ENCODE results near the gene LIN28B.
"Not testable (repeated sequence)": the region's sequence is repeated elsewhere in the genome, so short reads cannot be mapped to it uniquely, and the experiment has no call there.

LIN28B gene

DNA sequence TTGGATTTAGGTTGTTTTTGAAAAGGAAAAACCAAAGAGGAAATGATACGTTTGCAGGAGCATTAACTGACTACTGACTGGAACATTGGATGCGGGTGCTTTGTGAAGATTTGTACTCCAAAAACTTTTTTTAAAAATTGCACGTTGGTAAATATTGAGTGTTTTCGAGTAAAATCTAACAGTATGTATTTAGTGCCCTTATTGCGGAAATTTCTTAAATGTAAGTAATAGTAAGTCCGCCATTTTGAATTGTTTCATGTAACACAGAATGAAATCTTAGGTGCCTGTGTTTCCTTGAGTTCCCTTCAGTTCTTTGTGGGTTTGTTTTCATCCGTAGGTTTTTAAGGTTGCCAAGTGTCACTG is 15.2 kb upstream of the LIN28B start:
- Histone ChIP-seq H3K4me1 (ENCODE audit: control insufficient read depth, insufficient read depth, low read length) (peaks cover 6% of the 10 kb centered on the region), H3K9me3 (replicated peaks; ENCODE audit: low read length) (peaks cover 6% of the 10 kb centered on the region), H3K27me3 (ENCODE audit: control insufficient read depth, insufficient read depth, low read length) (peaks cover 66% of the 10 kb centered on the region), H3K4me3 (ENCODE audit: low read length) (peak overlapping the region; percentile 69), H3K36me3 (ENCODE audit: insufficient read depth, low read length) (no peaks in the 10 kb centered on the region), H3K9ac (ENCODE audit: low read depth, low read length) (no peak overlapping the region), H3K4me2 (ENCODE audit: low read length) (peak overlapping the region; percentile 88)

DNA sequence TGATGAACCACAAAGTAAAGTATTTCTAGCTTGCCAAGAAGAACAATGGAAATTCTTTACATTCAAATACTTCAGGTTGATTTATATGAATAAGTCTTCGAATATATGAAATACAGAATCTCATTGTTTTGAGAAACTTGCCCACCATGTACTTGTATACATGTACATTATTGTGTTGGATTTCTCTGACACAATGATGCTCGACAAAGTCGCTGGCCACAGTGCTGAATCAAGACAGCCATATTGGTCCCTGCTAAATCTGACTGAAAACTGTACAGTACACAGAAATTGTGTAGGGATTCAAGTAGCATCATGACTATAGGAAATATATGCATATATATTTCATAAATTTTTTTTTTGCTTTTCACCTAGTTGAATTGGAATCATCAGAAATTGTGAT is 13.1 kb upstream of the LIN28B start:
- Histone ChIP-seq H3K4me1 (ENCODE audit: control insufficient read depth, insufficient read depth, low read length) (peaks cover 6% of the 10 kb centered on the region), H3K4me3 (ENCODE audit: low read length) (no peak overlapping the region), H3K4me2 (ENCODE audit: low read length) (no peak overlapping the region), H3K36me3 (ENCODE audit: insufficient read depth, low read length) (no peaks in the 10 kb centered on the region), H3K9ac (ENCODE audit: low read depth, low read length) (no peak overlapping the region), H3K27me3 (ENCODE audit: control insufficient read depth, insufficient read depth, low read length) (peaks cover 65% of the 10 kb centered on the region), H3K9me3 (replicated peaks; ENCODE audit: low read length) (peaks cover 6% of the 10 kb centered on the region)

DNA sequence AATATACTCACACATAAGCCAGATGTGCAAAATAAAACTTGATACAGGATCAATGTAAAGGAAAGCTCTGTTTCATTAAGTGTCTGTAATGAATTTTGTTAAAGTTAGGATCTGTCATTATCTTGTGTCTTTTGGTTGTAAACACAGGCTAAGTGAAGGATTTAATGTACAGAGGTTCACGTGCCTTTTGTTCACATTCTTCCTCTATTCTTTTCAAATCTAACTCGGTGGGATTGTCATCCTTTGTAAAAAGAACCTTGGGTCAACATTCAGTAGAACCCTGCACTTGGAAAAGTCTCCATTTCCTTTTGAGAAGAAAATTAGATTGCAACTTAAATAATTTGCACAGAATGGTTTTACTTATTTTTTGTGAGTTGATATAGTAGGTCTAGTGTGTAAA is 7.7 kb upstream of the LIN28B start:
- Histone ChIP-seq H3K9me3 (replicated peaks; ENCODE audit: low read length) (peaks cover 3% of the 10 kb centered on the region), H3K4me1 (ENCODE audit: control insufficient read depth, insufficient read depth, low read length) (no peaks in the 10 kb centered on the region), H3K36me3 (ENCODE audit: insufficient read depth, low read length) (no peaks in the 10 kb centered on the region), H3K9ac (ENCODE audit: low read depth, low read length) (no peak overlapping the region), H3K4me2 (ENCODE audit: low read length) (no peak overlapping the region), H3K4me3 (ENCODE audit: low read length) (no peak overlapping the region), H3K27me3 (ENCODE audit: control insufficient read depth, insufficient read depth, low read length) (peaks cover 70% of the 10 kb centered on the region)

DNA sequence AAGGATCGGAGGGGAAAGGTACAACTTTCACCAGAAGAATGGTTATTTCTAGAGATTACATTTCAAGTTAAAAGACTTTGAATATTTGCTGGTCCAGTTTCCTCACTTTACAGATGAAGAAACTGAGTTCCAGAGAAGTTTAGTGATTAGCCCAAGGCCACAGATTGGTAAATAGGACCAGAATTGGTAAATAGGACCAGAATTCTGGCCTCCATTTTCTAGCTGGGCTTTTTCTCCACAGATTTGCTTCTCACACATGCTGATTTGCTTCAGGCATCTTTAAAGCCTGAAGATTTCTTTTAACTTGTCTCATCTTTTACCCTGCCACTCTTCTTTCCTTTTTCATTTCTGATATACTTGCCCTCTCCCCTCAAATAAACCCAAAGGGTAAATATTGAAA is 5.2 kb upstream of the LIN28B start:
- H3K9me3 ChIP-seq (replicated peaks; ENCODE audit: low read length), result peaks cover 3% of the 10 kb centered on the region
- no peaks in the 10 kb centered on the region for H3K36me3 ChIP-seq (ENCODE audit: insufficient read depth, low read length)
- H3K9ac ChIP-seq (ENCODE audit: low read depth, low read length), result no peak overlapping the region
- peaks cover 81% of the 10 kb centered on the region for H3K27me3 ChIP-seq (ENCODE audit: control insufficient read depth, insufficient read depth, low read length)
- H3K4me2 ChIP-seq (ENCODE audit: low read length), result no peak overlapping the region
- no peaks in the 10 kb centered on the region for H3K4me1 ChIP-seq (ENCODE audit: control insufficient read depth, insufficient read depth, low read length)
- H3K4me3 ChIP-seq (ENCODE audit: low read length), result no peak overlapping the region

DNA sequence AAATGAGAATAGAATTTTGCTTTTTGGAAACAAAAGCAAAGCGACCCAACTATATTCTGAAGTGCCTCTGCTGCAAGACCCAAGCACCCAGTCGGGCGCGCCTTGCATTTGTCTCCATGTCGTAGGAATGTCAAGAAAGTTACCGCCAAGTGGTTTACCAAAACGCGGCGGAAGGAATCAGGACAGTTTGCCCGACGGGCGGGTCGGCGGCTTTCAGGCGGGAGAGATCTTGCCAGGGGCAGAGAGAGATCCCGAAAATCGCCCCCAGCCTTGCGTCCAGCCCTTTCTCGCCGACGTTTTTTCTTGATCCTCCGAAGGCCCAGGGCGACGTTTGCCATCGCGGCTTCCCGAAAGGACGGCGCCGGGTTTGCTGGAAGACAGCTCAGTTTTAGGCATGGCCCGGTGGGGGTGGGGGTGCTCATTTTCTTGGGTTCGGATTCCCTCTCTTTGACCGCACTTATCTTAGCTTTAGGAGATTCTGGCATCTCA is 4.0 kb upstream of the LIN28B start:
- Histone ChIP-seq H3K27me3 (ENCODE audit: control insufficient read depth, insufficient read depth, low read length) (peaks cover 90% of the 10 kb centered on the region), H3K36me3 (ENCODE audit: insufficient read depth, low read length) (no peaks in the 10 kb centered on the region), H3K9ac (ENCODE audit: low read depth, low read length) (no peak overlapping the region), H3K9me3 (replicated peaks; ENCODE audit: low read length) (peaks cover 3% of the 10 kb centered on the region), H3K4me3 (ENCODE audit: low read length) (no peak overlapping the region), H3K4me2 (ENCODE audit: low read length) (no peak overlapping the region), H3K4me1 (ENCODE audit: control insufficient read depth, insufficient read depth, low read length) (no peaks in the 10 kb centered on the region)

DNA sequence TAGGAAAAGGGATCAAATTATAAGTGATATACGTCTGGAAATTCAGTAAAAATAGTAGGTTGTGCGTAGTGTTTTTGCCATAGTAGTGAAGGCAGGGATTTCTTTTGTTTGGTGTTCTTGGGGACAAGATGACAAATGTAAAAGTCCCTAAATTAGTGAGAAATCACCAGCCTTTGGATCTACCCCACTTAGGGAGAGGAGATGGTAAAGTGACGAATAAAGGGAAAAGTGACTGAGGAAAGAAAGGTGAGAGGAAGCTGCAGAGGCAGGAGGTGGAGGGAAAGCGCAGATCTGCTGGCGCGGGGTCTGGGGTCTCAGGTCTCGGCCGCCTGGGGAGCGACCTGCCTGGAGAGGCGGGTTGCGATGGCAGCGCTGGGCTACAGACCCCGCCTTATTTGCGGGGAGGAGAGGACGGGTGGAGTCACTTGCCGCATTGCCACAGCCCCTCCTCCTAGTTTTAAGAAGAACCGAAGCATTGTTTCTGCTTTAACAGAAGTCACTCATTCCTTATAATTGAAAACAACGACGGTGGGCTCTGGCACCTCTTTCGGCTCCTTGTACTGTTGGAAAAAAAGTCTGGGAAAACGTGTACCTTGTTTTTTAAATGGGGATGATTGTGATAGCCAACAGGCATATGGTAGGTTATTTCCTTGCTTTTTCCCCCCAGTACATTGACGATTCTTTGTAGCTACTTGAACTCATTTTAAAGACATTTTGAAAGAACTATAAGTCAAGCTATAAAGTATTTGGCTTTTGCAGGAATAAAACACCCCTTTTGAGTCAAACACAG is 3.3 kb upstream of the LIN28B start:
- H3K9ac ChIP-seq (ENCODE audit: low read depth, low read length); H3K4me1 ChIP-seq (ENCODE audit: control insufficient read depth, insufficient read depth, low read length); H3K4me2 ChIP-seq (ENCODE audit: low read length); H3K4me3 ChIP-seq (ENCODE audit: low read length); H3K36me3 ChIP-seq (ENCODE audit: insufficient read depth, low read length); H3K9me3 ChIP-seq (replicated peaks; ENCODE audit: low read length): not testable (repeated sequence)
- H3K27me3 ChIP-seq (ENCODE audit: control insufficient read depth, insufficient read depth, low read length), result peaks cover 94% of the 10 kb centered on the region

DNA sequence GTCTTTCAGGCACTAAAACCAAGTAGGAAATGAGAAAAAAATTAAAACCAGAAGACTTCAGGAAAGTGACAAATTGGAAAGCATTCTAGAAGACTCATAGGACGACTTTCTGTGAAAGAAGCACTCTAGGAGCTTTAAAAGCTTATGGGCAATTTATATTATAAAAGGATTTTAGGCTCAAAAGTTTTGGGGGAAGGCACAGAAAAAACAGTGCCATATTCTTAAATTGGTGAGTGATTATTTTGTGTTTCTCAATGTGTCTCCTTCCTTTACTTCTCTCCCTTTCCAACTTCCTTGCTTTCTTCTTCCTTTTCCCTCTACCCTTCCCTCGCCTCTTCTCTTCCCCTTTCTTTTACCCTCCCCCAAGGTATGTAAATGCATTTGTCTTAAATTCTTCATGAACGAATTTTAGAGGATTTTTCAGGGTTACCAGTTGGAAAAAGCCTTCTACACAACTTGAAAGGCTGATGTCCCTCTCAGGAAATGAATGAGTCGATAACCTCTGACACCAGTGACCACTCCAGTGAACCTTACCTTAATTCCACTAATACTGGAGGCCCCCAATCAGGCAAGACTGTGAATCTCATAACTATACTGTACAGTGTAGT is 2.6 kb upstream of the LIN28B start:
- H3K9ac ChIP-seq (ENCODE audit: low read depth, low read length), result no peak overlapping the region
- H3K9me3 ChIP-seq (replicated peaks; ENCODE audit: low read length), result peaks cover 3% of the 10 kb centered on the region
- no peaks in the 10 kb centered on the region for H3K4me1 ChIP-seq (ENCODE audit: control insufficient read depth, insufficient read depth, low read length)
- H3K4me3 ChIP-seq (ENCODE audit: low read length), result no peak overlapping the region
- H3K27me3 ChIP-seq (ENCODE audit: control insufficient read depth, insufficient read depth, low read length), result peaks cover 94% of the 10 kb centered on the region
- no peaks in the 10 kb centered on the region for H3K36me3 ChIP-seq (ENCODE audit: insufficient read depth, low read length)
- H3K4me2 ChIP-seq (ENCODE audit: low read length), result no peak overlapping the region

DNA sequence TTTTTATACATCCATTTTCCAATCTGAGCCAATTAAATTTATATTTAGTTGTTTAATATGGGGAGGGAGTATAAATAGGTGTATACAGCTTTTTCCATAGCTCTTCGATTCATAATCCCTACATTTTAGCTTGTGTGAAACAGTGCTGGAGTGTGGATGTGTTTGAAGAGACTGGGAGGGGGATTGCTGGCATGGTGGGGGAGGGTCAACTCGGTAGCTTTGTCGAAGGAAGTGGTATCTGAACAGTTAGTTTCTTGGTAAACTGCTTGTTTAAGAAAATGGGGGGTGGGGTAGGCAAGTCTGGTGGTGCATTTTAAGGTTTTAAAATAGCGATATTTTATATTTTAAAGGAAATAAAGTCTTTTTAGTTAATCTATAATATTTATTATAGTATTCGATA is 1.4 kb upstream of the LIN28B start:
- peaks cover 98% of the 10 kb centered on the region for H3K27me3 ChIP-seq (ENCODE audit: control insufficient read depth, insufficient read depth, low read length)

DNA sequence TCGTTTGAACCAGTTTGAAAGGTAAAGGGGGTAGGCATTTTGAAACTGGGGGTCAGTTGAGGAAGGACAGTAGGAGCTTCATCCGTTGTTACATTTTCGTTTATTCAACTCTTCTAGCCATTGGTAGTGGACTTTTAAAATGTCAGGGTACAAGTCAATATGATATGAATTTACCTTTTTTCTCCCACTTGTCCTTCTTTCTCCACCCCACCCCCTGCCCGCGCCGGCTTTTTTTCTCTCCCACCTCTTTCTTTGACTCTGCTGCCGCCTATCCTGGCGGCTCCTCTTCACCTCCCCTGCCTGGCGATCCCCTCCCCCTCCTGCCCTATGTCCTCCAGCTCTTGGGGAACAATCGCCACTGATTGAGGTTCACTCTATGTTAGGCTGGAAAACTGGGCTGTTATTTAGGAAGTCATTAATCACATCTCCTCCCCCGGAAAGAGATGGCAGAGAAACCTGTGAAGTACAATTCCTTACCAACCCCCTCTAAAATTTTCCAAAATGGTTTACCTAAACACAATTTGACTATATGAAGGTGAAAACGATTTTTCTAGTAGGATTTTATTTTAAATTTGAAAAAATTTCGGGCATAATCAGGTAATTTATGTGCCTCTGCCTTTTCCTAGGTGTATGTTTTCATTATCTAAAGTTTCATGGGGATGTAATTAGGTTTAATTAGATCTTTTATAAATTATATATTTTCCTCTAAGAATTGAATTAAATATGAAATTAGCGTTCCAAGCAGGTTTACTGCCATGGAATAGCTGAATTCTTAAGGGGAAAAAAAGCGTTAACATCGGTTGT is 778 bp upstream of the LIN28B start:
- Histone ChIP-seq H3K4me3 (ENCODE audit: low read length) (no peak overlapping the region), H3K4me1 (ENCODE audit: control insufficient read depth, insufficient read depth, low read length) (no peaks in the 10 kb centered on the region), H3K9me3 (replicated peaks; ENCODE audit: low read length) (peaks cover 3% of the 10 kb centered on the region), H3K27me3 (ENCODE audit: control insufficient read depth, insufficient read depth, low read length) (peaks cover 93% of the 10 kb centered on the region), H3K36me3 (ENCODE audit: insufficient read depth, low read length) (no peaks in the 10 kb centered on the region), H3K4me2 (ENCODE audit: low read length) (no peak overlapping the region), H3K9ac (ENCODE audit: low read depth, low read length) (no peak overlapping the region)

More for the DNA sequence above, 1.4 kb upstream of the LIN28B start:
- Histone ChIP-seq H3K9me3 (replicated peaks; ENCODE audit: low read length) (peaks cover 3% of the 10 kb centered on the region), H3K4me2 (ENCODE audit: low read length) (no peak overlapping the region), H3K4me3 (ENCODE audit: low read length) (no peak overlapping the region), H3K9ac (ENCODE audit: low read depth, low read length) (no peak overlapping the region), H3K4me1 (ENCODE audit: control insufficient read depth, insufficient read depth, low read length) (no peaks in the 10 kb centered on the region), H3K36me3 (ENCODE audit: insufficient read depth, low read length) (no peaks in the 10 kb centered on the region)

DNA sequence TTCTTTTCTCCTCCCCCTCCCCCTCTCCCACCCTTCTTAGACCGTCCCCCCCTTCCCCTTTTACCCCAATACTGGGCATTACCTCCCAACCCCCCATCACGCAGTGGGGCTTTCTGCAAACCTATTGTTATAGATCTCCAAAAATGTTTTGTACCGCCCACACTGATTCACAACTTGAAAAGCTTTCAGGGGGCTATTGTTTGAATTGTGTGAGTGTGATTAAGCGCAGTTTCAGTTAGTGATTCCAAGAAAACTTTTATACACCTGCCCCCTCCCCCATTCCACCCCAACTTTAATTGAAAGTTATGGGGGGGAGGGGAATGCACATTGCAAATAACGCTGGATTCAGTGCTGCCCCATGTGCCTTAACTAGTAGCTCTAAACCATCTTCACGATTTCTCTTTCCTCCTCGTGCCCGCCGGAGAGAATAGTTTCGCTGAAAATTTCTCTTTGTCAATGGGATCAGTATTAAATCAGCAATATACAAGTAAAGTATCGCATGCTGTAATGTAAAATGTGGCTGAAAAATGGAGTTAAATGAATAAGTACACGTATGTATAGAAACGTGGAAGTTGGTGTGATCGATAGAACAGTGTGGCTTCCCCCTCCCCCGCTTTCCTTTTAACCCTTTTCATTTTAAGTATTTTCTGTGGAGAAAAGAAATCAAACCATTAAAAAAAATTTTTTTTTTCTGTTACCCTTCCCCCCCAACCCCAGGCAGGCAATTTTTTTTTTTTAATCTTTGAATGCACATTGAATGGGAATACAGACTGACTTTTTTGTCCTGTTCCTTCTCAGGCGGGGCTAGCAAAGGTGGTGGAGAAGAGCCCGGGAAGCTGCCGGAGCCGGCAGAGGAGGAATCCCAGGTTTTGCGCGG is 632 bp downstream of the LIN28B start:
- H3K9me3 ChIP-seq (replicated peaks; ENCODE audit: low read length), result peaks cover 3% of the 10 kb centered on the region
- peaks cover 79% of the 10 kb centered on the region for H3K27me3 ChIP-seq (ENCODE audit: control insufficient read depth, insufficient read depth, low read length)
- H3K4me1 ChIP-seq (ENCODE audit: control insufficient read depth, insufficient read depth, low read length), result no peaks in the 10 kb centered on the region
- no peaks in the 10 kb centered on the region for H3K36me3 ChIP-seq (ENCODE audit: insufficient read depth, low read length)
- no peak overlapping the region for H3K4me3 ChIP-seq (ENCODE audit: low read length)
- H3K4me2 ChIP-seq (ENCODE audit: low read length), result no peak overlapping the region
- H3K9ac ChIP-seq (ENCODE audit: low read depth, low read length), result no peak overlapping the region
